ENCODE results near the gene UCMA.

Gene UCMA

GRCh38 chr10:13222566-13222965 is 11.6 kb downstream of the UCMA start:
- no peak for DNase-seq (ENCODE audit: low read depth)
- H3K4me3 ChIP-seq (ENCODE audit: low read depth, low read length): no peak overlapping the region
- TF ChIP-seq CTCF (conservative IDR thresholded peaks at IDR 0.05; ENCODE audit: low read depth, low read length): no peak

- no peak for TF ChIP-seq CTCF (conservative IDR thresholded peaks at IDR 0.05; ENCODE audit: low read depth, low read length)
- no peak for DNase-seq (ENCODE audit: low read depth)
- H3K4me3 ChIP-seq (ENCODE audit: low read depth, low read length): no peak overlapping the region
These were observed 12.0 kb downstream of the UCMA start for GRCh38 chr10:13222151-13222550.

- no peak for TF ChIP-seq CTCF (conservative IDR thresholded peaks at IDR 0.05; ENCODE audit: low read depth, low read length)
- no peak overlapping the region for H3K4me3 ChIP-seq (ENCODE audit: low read depth, low read length)
- no peak for DNase-seq (ENCODE audit: low read depth)
These were observed 12.6 kb downstream of the UCMA start for GRCh38 chr10:13221572-13221971.

GRCh38 chr10:13219685-13220670 is 14.2 kb downstream of the UCMA start:
- peak; percentile 51 for TF ChIP-seq CTCF (conservative IDR thresholded peaks at IDR 0.05; ENCODE audit: low read depth, low read length)
- peak; percentile 39 for DNase-seq (ENCODE audit: low read depth)
- no peak overlapping the region for H3K4me3 ChIP-seq (ENCODE audit: low read depth, low read length)

- no peak overlapping the region for H3K4me3 ChIP-seq (ENCODE audit: low read depth, low read length)
- DNase-seq (ENCODE audit: low read depth): no peak
- TF ChIP-seq CTCF (conservative IDR thresholded peaks at IDR 0.05; ENCODE audit: low read depth, low read length): no peak
These were observed 15.3 kb downstream of the UCMA start for GRCh38 chr10:13218878-13219277.

- no peak for DNase-seq (ENCODE audit: low read depth)
- no peak for TF ChIP-seq CTCF (conservative IDR thresholded peaks at IDR 0.05; ENCODE audit: low read depth, low read length)
- H3K4me3 ChIP-seq (ENCODE audit: low read depth, low read length): no peak overlapping the region
These were observed 21.0 kb downstream of the UCMA start for GRCh38 chr10:13213163-13213562.

Data from choroid plexus epithelial cell (primary cell).